RWPE1 (cell line): Measurements from ENCODE around the gene MAML1.

Source experiments
- CTCF ChIA-PET: fragments of 350-600 bp; sonication (Branson Sonifier 250); formaldehyde crosslinking; extraction: SDS; loops from one replicate; lab custom pipeline; 2021; lab: Yijun Ruan, JAX
- POLR2A ChIA-PET: fragments of 400-600 bp; formaldehyde crosslinking; extraction: SDS; loops from one replicate; lab custom pipeline; 2020; ENCODE audit warnings: antibody characterized with exemption; ENCODE audit not compliant: low non-redundant PET; lab: Yijun Ruan, JAX
- DNase-seq: peaks from one replicate; pipeline ENCODE4 v3.0.0; 2012; ENCODE audit warnings: low spot score
- H3K27ac ChIP-seq: fragments of 450-650 bp; 2 replicates; pipeline ENCODE4 v1.5.1; 2017
- TF ChIP-seq, protein P1 (sequence below): fragments of 450-650 bp; conservative IDR thresholded peaks from 2 replicates; pipeline ENCODE4 v1.5.1; 2017; ENCODE audit warnings: low read depth, mild to moderate bottlenecking

The MAML1 gene

DNA sequence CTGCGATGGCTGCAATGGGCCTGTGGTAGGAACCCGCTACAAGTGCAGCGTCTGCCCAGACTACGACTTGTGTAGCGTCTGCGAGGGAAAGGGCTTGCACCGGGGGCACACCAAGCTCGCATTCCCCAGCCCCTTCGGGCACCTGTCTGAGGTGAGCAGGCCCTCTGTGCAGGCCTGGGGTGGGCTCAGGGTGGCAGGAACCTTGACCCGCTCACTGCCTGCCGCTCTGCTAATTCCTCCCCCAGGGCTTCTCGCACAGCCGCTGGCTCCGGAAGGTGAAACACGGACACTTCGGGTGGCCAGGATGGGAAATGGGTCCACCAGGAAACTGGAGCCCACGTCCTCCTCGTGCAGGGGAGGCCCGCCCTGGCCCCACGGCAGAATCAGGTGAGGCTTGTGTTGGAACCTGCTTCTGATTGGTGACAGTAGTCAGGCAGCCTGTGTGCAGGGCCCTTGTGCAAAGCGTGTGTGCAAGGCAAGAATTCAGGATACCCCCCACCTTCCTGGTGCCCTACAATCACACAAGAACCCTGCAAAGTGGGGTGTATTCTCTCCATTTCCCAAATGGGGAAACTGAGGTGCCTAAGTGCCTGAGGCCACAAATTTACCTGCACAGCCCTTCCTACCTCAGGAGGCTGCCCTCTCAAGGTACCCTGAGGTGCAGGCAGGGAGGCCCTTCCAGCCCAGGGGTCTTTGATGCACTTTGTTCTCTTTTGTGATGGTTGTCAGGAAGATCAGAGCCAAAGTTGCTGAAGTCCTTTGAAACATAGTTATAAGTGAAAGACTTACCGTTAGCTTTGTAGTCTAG is 91.5 kb downstream of the MAML1 start:
- peak overlapping the region; percentile 66 for H3K27ac ChIP-seq
- no peak for DNase-seq
- ChIA-PET CTCF (no interaction called here), POLR2A (no interaction called here)
- TF ChIP-seq, protein P1, sequence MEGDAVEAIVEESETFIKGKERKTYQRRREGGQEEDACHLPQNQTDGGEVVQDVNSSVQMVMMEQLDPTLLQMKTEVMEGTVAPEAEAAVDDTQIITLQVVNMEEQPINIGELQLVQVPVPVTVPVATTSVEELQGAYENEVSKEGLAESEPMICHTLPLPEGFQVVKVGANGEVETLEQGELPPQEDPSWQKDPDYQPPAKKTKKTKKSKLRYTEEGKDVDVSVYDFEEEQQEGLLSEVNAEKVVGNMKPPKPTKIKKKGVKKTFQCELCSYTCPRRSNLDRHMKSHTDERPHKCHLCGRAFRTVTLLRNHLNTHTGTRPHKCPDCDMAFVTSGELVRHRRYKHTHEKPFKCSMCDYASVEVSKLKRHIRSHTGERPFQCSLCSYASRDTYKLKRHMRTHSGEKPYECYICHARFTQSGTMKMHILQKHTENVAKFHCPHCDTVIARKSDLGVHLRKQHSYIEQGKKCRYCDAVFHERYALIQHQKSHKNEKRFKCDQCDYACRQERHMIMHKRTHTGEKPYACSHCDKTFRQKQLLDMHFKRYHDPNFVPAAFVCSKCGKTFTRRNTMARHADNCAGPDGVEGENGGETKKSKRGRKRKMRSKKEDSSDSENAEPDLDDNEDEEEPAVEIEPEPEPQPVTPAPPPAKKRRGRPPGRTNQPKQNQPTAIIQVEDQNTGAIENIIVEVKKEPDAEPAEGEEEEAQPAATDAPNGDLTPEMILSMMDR: no peak

DNA sequence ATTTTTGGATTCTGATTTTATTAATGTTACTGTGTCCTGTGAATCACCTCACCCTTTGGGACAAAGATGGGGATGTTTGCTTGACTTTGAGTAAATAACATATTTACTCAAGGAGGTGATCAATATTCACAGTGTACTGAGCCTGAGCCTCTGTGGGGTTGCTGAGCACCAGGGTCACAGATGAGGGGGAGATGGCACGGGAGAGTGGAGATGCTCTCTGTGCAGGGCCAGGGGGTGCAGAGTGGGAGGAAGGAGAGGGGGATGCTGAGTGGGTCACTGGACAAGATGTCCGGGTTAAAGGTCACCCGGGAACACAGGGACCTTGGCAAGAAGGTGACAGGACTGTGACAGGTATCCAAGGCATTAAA is 92.1 kb downstream of the MAML1 start:
- TF ChIP-seq, protein P1: no peak
- ChIA-PET POLR2A (no interaction called here), CTCF (no interaction called here)
- no peak for DNase-seq
- H3K27ac ChIP-seq: peak overlapping the region; percentile 66

DNA sequence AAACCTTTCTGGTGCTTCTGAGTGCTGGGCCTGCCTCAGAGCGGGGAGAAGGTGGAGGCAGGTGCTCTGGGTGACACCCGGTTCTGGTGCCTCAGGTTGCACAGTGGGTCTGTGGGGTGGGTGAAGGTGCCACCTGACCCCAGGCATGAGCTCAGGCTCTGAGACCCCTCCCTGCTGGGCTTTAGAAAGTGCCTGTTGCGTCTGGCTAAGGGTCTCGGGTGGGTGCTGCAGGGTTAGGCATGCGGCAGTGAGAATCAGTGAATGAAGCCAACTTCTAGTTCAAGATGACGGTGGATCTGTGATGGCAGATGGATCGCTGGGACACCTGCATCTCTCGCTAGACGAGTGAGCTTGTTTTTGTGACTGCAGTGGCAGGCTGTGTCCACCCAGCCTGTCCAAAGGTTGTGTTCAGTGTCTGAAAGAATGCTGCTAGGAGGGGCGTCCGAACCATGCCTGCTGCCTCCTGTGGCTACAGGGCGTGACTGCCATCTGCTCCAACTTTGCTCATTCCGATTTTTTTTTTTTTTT is 93.1 kb downstream of the MAML1 start:
- H3K27ac ChIP-seq: peak overlapping the region; percentile 66
- TF ChIP-seq, protein P1: no peak
- CTCF ChIA-PET: no interaction called here
- POLR2A ChIA-PET: no interaction called here
- DNase-seq: no peak
